Retina (tissue), 1 donor: Measurements from ENCODE around the gene HSPG2.

Source experiments
- DNase-seq: peaks from one replicate; pipeline ENCODE4 v3.0.0-alpha.2; 2016

HSPG2 gene

GRCh38 chr1:21859669-21860179 lies 77.4 kb downstream of the HSPG2 start:
- no peak for DNase-seq

GRCh38 chr1:21857840-21858670 lies 79.1 kb downstream of the HSPG2 start:
- no peak for DNase-seq

- no peak for DNase-seq
These were observed 79.8 kb downstream of the HSPG2 start for GRCh38 chr1:21857142-21857839.

DNA sequence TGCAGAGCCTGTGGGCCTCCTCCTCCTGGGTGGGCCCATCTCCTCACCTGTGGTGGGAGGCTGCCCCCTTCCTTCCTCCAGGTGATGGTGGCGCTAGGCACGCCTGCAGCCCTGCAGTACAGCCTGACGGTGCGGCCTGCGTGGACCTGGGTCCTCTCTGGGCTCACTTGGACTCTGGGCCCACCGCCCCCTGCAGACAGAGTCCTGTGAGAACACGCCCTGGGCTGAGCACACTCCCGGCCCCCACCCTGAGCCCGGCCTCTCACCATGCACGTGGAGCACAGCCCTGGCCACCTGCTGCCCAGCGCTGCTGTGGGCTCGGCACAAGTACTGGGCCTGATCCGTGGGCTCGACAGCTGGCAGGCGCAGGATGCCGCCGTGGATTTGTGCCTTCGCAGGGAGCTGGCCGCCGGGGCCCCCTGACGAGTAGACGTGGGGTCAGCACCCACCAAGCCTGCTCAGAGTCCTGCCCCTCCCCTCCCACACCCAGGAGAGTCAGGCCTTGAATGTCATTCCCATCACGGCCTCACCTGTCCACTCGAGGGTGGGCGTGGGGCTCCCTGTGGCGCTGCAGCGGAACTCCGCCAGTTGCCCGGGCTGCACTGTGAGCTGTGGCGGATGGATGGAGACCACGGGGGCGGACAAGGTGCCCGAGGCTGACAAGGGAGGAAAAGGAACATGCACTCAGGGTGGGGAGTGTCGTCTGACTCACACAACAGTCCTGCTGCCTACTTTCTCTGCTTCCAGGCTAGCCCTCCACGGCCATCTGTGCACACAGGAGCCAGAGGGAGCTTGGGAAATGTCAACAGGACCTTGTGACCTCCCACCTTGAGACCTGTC lies 81.6 kb downstream of the HSPG2 start:
- DNase-seq, result no peak

DNA sequence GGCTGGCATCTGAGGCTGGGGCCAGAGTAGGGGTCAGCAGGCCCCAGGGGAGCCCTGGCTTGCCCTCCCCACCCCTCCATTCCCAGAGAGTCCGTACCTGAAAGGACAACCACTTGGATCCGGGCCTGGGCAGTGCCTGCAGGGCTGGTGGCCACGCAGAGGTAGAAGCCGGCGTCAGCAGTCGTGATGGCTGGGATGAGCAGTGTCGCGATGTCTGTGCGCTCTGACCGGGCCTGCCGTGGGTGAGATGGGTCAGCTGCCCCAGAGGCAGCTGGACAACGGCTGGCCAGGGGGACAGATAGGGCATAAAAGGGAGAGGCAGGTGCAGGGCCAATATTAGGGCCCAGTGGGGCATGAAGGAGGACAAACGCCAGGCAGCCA lies 82.4 kb downstream of the HSPG2 start:
- no peak for DNase-seq

GRCh38 chr1:21854090-21854750 lies 82.9 kb downstream of the HSPG2 start:
- no peak for DNase-seq

DNA sequence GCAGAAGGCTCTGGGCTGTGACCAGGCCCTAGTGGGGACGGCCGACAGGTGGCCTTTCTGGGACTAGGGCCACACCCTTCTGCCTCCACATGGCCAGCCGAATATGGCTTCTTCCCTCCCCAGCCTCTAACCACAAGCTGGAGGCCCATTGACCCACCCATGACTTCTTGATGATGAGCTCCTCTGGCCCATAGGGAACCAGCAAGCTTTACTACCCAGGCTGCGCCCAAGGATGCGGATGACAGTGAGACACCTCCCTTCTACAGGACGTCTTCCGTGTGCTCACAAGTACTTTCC lies 84.0 kb downstream of the HSPG2 start:
- DNase-seq, result no peak

DNA sequence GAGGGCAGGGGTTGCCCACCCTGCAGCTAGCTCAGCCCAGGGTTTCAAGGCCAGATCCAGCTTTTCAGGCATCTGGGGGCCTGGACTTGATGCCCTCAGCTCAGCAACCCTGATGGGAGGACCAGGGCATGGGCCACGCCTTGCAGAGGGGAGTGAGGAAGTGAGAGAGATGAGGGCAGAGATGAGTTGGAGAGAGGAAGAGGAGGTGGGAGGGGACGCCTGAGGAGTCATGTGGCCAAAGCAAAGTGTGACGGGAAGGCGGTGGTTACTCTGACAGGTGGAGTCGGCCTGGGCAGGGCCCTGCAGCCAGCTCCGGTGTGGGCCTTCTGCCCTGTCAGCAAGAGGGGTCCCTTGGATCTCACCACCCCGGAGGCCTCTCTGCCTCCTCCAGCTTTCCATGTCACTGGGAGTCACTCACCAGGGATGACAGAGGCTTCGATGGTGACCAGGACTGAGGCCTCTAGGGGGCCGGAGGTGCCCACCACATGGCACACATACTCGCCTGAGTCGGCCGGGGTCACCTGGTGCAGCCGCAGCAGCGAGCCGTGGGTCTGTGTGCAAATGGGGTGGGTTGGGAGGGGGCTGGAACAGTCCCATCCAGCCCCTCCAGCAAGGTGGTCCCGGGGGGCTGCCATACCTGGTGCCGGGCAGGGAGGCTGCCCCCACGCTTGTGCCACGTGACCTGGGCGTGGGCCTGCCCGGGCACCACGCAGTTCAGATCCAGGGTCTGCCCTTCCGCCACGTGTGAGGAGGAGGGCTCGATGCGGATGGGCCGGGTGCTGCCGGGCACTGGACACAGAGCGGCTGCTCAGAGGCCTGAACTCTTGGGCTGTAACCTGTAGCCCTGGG lies 84.6 kb downstream of the HSPG2 start:
- DNase-seq, result no peak

GRCh38 chr1:21851430-21852250 lies 85.5 kb downstream of the HSPG2 start:
- no peak for DNase-seq

- DNase-seq, result no peak
These were observed 87.1 kb downstream of the HSPG2 start for GRCh38 chr1:21849909-21850576.

GRCh38 chr1:21848524-21849174 lies 88.5 kb downstream of the HSPG2 start:
- no peak for DNase-seq

DNA sequence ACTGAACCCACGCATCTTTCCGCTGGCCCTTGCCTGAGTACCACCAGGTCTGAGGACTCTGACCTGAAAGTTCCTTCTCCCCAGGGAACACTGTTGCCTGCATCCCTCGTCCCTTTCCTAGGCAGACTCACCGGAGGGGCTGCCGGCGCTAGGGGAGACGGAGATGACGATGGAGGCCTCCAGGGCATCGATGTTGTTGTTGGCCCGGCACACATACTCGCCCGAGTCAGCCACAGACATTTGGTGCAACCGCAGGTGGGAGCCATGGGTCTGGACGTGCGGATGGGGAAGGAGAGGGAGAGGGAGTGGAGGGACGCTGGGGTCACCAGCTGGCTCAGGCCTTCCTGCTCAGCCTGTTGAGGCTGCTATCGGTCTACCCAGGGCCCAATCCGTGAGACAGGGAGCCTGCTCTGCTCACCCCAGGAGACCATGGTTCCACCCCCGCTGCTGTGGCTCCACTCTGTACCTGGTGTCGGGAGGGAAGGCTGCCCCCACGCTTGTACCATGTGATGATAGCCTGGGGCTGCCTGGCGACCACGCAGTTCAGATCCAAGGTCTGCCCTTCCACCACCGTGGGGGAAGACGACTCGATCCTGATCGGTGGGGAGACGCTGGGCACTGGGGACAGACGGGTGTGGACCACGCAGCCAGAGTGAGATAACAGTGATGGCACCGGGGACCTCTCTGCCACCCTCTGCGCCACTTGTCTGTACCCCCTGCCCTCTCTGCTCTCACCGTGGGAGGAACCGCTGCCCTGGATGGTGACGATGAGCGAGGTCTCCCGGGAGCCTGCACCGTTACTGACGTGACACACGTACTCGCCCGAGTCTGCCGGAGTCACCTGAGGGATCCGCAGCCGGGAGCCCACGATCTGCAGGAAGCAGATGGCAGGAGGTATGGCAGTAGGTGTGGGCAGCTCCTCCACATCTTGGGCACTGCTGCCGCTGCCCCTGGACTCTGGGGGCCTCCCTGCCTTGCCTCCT lies 89.6 kb downstream of the HSPG2 start:
- DNase-seq, result no peak

DNA sequence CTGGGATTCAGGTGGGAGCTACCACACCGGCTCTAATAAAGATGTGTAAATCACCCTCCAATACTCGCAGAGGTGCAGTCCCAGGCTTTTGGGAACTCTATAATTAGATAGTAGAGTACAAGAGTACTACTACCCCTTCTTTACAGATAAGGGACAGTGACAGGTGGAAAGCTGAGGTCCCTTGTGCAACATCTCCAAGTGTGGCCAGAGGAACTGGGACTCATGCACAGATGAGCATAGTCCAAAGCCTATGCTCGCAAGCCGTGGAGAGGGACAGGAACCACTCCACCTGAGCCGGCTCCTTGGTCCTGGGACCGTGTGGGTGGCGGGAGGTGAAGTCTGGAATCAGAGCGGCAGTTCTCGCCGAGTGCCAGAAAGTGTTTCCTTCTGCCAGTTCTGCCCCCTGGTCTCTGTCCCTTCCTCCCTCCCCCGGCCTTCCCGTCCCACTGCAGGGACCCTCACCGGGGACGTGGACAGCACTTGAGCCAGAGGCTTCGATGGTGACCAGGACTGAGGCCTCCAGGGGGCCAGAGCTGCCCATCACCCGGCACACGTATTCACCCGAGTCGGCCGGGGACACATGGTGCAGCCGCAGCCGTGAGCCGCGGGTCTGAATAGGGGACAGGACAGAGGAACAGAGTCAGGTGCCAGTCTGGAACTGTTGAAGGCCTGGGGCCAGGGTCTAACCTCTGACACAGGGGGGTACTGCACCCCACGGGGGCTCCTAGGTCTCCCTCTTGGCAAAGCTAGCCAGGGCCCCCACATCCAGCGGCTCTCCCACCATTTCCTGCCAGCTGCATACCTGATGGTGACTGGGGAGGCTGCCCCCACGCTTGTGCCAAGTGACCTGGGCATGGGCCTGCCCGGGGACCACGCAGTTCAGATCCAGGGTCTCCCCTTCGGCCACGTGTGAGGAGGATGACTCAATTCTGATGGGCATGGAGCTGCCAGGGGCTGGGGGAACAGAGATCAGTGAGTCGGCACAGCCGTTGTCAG lies 91.2 kb downstream of the HSPG2 start:
- no peak for DNase-seq

- no peak for DNase-seq
These were observed 93.1 kb downstream of the HSPG2 start for GRCh38 chr1:21843996-21844395.

DNA sequence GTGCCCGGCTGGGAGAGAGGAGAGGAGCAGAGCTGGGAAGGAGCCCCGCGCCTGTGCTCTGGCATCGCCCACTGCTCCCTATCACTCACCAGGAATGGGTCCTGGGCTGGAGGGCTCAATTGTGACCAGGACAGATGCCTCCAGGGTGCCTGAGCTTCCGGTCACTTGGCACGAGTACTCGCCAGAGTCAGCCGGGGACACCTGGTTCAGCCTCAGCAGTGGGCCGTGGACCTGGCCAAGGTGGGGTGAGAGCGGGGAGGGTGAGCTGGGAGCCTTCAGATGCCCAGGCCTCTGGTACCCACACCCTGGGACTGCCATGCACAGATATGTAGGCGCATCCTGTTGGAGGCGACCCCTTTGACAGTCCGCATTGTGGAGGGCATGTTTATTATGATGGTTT lies 93.9 kb downstream of the HSPG2 start:
- DNase-seq, result no peak

GRCh38 chr1:21842606-21843162 lies 94.4 kb downstream of the HSPG2 start:
- DNase-seq, result no peak
